GM21515 (cell line): ENCODE results near the gene FGF9.

ENCODE experiments used
- ATAC-seq: cut with Tn5 transposase; IDR thresholded peaks from one replicate; pipeline ENCODE4 v1.9.1; 2021; ENCODE audit not compliant: unreplicated experiment

FGF9 gene

DNA sequence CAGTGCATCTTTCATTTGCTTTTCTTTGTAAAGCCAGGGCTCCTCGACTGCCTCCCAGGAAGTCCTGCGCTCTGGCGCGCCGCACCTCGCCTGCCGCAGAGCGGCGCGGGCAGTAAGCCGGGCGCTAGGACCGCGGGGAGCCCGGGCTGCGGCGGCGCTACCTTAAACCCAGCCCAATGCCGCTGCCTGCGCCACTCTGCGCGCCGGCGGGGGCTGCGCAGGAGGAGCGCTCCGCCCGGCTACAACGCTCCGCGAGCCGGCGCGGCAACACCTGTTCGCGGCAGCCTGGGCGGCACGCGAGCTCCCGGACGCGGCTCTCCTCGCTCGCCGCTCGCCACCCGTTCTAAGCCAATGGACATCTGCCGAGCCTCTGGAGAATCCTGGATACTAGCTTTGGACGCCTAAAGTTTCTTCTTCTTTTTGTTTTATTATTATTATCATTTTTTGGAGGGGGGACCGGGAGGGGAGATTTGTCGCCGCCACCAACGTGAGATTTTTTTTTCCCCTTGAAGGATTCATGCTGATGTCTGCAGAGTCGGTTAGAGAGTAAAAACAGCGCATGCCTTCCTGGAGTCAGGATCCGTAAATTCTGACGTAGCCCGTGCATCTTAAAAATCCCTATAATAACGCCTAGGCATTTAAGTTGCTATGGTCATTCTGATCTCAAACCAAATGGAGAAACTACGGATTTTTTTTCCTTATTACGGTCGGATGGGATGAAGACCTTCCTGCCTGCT is at the start of gene FGF9:
FGF9 (plus strand) TSS at position 191 of the 737 bp plus-strand sequence. CDS start 840 bp downstream, outside the sequence.
- ATAC-seq = peak; percentile 78

DNA sequence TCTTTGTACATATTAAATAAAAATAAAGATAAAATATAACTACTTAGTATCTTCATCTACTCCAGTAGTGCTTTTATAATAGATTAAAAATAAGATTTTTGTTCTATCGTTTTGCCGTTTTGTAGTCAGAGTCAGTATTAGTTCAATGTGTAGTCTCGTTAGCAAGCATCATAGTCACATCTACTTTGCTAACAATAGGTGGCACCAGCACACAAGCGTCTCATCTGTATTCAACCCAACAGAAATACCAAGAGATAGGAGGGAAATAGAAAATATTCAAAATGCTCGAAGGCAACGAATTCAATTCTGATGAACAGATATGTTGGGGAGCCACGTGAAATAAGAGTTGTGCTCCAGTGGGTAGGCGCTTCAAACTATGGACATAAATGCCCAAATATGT is 45.5 kb upstream of the FGF9 start:
- no peak for ATAC-seq

DNA sequence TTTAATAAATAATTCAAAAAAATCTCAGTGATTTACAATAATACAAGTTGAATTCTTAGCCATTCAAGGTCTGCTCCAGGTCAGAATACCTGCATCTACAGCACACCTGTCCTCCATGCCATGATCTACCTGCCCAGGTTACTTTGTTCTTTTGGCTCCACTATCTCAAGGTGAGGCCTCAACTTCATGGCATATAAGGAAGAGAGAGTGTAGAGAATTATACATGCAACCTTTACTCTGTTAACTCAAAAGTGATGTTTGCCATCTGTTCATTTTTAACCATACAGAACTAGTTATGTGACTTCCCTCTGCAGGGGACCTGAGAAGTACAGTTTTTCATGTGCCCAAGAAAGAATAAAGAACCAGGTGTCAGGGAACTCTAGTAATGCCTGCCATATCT is 38.7 kb upstream of the FGF9 start:
- no peak for ATAC-seq

DNA sequence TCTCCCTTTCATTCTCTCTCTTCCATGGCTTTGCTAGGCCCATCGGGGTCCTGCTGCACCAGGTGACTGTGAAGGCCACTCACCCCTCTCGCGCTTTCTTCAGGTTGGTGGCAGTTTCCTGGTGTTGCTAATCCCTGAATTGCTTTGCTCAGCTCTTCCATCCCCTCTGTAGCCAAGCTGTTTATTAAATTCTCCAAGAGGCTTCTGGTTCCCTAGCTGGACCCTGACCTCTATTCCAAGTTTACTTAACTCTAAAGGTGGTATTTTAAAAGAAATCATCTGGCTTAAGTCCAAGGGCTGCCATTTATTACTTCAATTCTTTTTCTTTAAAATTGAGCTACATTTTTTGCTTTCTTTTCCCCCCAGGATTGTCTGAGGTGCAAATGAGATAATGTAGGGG is 34.2 kb upstream of the FGF9 start:
- ATAC-seq = no peak

DNA sequence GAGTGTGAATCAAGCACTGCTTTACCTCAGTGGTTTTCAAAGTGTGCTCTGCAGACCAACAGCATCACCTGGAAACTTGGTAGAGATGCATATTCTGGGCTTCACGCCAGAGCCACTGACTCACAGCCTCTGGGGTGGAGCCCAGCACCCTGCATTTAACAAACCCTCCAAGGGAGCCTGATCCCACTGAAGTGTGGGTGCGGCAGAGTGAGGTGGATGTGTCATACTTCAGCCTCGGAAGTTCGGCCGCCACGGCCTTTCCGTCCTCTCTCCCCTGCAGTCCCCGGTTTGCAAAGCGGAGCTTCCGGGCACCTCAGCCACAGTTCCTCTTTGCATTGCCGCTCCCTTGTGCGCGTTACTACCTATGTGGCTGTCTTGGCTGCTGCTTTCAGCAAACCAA is 33.6 kb upstream of the FGF9 start:
- no peak for ATAC-seq

DNA sequence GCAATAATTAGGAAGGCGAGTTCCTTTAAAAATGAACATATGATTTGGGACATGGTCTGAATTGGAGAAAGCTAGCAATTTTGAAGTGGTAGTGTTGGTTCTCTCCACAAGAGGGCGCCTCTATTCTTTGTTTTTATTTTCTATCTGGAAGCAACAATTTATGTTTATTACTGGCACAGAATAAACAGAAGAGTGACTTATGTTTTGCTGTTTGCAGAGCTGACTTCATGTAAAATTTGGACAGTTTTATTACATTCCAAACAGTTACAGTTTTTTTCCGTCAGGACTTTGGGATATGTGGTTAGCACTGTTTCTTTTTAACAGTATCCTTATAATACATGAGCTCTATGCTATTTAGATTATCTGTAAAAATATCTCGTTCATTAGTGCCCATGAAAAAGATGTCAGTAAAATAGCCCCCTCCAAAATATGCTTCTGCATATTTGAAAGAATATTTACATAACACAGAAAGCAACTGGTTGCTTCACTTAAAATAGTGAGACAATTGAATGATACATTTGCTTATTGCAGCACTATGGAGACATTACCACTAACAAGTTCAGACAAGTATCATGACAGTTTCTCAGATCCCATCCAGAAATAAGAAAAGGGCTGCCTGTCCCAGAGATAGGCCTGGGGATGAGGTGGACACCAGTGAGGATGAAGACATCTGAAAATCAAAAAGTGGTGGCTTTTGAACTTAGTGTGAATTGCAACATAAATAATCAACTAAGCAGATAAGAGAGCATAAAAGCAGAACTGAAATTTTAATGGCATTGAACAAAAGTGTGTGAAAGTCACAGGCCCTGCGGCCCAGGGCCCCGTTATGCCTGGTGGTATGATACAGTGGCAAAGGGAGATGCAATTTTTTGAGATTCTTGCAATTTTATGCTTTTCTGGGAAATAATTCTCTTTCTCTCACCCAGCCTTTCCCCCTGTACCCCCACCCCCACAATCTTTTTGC is 32.3 kb upstream of the FGF9 start:
- ATAC-seq = no peak

DNA sequence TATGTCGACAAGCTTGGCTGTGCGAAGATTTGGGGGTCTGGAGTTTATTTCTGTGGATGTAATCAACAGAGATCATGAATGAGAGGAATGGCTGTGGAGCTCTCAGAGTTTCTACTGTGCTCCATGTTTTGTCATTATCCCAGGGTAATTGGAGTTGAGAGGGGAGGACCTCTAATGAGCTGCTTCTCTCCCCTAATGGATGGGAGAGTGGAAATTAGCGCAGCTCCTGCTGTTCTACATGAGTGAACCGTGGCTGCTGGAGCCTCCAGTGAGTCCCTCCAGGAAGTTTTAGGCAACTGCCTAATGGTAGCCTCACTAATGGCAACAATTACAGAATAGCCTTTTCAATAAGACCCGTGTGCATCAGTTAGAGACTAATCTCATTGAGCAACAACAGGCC is 31.3 kb upstream of the FGF9 start:
- no peak for ATAC-seq

DNA sequence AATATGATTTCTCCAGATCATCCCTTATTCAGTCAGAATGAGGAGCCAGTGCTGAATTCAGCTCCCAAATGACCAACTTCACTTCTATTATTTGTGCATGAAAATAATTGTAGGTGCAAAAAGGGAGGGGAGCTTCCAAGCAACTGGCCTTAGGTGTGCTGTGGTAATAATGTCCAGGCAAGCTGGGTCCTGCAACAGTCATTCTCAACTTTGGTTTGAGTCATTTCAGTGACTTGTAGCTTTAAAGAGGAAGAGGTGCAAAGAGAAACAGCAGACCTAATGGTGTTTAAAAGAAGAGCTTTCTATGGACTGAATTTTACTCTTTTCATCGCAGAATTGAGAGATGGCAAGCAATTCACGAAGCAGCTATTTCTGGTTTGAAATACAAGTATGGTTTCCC is 29.2 kb upstream of the FGF9 start:
- no peak for ATAC-seq

DNA sequence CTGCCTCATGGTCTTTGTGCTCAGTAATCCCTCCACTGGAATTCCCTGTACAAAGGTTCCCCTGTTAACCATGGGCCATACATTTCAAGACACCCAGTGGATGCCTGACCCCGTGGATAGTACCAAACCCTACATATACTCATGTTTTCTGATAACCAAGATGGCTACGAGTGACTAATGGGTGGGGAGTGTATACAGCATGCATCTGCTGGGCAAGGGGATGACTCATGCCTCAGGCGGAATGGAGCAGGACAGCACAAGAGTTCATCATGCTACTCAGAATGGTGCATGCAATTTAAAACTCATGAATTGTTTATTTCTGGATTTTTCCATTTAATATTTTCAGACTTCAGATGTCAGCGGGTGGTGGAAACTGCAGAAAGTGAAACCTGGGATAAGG is 13.3 kb upstream of the FGF9 start:
- ATAC-seq = no peak

DNA sequence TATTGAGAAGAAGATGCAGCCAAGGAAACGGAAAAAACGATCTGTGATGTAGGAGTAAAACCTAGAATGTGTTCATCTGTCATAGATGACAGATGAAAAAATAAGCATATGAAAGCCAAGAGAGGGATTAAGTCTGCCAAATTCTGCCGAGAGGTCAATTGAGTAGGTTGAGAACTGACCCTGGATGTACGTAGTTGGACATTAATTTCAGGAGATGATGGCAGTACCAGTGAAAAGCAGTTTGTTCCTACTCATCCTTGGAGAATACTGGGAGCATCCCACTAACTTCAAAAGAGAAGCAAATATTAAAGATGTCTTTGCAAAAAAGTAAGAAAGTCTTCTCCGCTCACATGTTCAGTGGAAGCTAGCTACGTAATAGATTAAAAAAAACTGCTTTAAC is 11.8 kb upstream of the FGF9 start:
- ATAC-seq = no peak

DNA sequence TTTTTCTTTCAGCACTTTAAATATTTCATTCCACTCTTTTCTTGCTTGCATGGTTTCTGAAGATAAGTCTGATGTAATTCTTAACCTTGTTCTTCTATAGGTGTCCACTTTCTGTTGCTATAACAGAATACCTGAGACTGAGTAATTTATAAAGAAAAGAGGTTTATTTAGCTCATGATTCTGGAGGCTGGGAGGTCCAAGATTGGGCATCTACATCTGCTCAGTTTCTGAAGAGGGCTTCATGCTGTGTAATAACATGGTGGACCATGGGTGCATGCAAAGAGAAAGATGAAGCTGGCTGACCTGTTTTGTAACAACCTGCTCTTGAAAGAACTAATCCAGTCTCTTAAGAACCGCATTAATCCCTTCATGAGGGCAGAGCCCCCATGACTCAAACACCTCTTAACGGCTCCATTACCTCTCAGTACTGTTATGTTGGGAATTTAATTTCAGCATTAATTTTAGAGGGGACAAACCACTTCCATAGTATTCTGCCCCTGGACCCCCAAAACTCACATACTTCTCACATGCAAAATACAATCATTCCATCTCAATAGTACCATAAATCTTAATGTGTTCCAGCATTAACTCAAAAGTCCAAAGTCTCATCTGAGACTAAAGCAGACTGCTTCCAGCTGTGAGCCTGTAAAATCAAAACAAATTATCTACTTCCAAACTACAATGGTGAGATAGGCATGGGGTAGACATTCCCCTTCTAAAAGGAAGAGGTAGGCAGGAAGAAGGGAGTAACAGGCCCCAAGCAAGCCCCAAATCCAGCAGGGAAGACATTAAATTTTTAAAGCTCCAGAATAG is 9.6 kb upstream of the FGF9 start:
- no peak for ATAC-seq

DNA sequence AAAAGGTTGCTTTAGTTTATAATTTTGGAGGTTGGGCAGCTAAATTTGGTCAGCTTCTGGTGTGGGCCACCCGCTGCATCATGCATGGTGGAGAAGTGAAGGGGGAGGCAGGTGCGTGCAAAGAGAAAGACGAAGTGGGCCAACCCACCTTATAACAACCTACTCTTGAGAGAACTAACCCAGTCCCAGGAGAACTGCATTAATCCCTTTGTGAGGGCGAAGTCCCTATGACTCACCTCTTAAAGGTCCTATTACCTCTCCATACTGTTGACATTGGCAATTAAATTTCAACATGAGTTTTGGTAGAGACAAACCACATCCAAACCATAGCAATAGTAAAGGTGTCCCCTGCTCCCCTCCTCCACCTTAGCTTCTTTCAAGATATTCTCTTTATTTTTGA is 7.7 kb upstream of the FGF9 start:
- no peak for ATAC-seq

DNA sequence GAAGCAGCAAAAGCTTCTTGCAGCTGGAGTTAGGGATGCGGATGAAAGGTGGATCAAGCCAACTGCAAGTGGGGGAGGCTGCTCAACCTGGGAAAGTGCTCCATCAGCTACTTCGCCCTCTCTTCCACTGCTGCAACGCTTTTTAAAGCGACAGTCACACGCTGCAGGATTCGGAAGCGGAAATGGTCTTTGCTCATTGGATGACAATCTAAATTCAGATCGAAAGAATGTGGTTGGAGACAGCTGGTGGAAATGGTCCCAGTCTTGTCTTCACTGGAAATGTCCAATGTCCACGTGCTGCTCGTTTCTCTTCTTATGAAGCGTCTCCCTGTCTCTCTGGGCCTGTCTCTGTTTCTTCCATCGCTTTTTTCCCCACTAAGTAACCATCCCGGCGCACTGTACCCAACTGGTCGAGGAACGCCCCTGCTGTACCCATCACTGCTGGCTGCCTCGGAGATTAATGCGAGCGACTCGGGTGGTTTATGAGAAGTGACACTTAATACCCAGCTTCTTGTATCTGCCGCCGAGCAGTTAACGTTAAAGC is 2.1 kb upstream of the FGF9 start:
- ATAC-seq = no peak

DNA sequence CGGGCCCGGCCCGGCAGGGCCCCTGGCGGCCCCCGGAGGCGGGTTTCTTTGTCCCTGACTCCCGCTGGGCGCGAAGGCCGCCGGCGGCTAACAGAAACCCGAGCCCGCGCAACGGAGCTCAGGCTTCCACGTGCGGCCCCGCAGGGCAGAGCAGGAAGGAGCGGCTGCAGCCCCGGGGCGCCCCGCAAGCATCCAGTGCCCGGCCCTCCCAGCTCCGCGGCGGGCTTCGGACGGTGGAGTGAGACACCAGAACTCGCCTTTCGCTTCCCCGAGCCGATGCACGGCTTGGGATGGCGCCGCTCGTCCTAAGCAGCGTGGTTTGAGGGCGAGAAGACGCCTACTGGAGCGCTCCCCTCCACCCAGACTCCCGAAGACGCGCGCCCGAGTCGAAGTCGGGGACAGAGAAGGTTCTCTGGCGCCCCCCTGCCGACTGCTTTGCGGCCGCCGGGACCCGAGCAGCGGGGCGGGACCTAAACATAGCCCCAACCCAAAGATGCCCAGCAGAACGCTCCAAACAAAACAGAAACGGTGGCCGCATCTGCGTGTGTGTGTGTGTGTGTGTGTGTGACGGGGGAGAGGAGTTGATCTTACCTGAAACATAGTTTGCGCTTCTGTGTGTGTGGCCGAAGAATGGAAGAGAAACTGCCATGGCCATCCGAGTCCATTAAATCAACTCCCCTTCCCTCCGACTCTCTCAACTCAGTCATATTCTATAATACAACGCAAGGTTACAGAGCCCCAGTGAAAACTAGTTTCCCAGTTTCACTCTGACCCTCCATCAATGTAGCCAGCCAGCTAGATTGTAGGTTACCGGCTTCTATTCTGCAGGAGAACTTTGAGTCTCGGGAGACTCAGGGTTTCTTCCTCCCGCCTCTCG is 629 bp upstream of the FGF9 start:
- ATAC-seq = no peak

DNA sequence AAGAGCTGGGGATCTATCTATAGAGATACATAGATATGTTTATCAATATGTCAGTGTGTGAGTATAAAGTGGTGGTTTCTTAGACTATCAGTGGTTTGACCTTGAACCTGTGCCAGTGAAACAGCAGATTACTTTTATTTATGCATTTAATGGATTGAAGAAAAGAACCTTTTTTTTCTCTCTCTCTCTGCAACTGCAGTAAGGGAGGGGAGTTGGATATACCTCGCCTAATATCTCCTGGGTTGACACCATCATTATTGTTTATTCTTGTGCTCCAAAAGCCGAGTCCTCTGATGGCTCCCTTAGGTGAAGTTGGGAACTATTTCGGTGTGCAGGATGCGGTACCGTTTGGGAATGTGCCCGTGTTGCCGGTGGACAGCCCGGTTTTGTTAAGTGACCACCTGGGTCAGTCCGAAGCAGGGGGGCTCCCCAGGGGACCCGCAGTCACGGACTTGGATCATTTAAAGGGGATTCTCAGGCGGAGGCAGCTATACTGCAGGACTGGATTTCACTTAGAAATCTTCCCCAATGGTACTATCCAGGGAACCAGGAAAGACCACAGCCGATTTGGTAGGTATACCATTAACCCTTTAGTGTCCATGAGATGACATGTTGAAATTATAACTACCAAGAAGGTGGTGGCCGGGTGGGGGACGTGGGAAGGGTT is 880 bp downstream of the FGF9 start:
- ATAC-seq = no peak

DNA sequence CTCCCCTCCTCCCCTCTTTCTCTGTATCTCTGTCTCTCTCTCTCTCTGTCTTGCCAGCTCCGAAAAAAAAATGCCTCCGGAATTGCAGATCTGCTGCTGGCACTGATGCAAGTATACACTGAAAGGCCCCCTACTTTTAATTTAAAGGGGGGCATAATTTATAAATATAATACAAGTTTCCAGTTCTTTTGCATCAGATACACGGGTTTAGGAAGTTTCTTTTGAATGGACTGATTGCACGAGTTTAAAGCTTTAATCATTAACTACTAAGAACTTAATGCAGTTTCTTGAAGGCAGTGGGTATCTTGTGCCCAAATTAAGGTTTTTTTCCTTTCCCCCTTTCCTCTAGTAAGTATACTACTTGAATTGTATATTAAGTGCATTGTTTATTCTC is 1.4 kb downstream of the FGF9 start:
- ATAC-seq = no peak

DNA sequence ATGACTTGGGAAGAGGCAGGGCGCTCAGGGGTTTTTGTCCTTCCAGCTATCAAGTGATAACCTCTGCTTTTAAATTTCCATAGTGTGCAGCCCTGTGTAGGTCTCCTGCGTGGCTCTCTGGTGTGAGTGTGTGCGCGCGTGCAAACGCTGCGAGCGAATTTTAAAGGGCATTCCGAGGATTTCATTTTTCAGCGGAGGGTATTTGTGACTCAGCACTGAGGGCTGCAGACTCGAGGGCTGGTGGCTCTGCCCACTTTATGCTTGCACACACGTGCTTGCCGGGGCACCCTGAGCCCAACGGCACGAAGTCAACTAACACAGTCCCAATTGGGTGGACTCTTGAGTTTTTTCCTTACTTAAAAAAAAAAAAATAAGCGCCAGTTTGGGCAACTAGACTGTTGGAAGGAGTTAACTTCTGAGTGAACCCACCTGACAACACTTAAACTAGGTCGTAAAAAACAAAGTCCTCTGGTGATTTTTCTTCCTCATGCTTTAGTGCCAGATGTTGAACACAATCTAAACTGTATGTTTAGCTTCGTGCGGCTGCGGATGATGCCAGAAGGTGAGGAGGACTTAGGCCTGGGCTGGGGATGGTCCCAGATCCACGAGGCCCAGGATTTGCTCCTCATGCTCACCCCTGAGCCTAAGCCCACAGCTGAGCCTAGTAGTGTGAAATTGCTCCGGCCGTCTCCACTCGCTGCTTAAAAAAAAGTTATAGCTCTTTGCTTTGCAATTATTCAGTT is 2.1 kb downstream of the FGF9 start:
- ATAC-seq = no peak

DNA sequence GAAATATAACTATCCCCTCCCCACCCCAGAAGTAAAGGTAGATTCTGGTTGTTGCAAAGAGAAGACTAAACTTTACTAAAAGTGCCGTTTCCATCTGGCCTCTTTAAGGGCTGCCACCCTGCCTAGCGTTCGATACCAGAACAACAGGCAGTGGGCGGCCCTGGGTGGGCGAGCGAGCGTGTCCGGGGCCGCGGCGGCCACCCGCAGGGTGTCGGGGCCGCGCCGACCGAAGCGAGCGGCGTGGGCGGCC is 2.6 kb downstream of the FGF9 start:
- peak; percentile 18 for ATAC-seq

DNA sequence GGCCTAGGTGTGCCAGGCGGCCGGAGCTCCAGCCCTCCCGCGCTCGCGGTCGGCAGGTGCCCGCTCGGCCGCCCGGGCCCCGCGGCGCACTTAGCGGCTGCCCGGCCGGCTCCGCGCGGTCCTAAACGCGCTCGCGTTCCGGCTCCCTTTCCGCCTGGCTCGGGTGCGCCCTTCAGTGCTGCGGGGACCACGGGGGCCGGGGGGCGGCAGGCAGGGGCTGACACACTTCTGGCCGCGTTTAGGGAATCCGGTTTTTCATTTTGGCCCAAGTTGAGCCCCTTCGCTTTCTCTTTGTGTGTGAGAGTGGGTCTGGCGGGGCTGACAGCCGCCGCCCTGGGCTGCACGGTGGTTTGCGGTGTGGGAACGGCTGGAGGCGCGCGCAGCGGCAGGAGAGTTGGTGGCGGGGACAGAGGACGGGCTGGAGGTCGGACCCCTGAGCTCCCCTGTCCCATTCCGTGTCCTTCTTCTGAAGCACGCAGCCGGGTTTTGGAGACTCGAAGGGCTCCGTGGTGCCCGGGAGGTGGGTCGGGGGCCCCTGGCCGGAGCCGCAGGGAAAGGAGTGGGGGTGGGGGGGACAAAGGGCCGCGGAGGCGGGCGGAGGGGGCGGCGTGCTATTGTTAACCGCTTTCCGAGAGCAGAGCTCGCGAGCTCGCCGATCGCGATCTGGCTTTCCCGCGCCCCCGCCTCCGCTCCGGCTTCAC is 3.1 kb downstream of the FGF9 start:
- peak; percentile 22 for ATAC-seq
